Measurements from ENCODE around the gene TLR10. TPM values are rescaled to one million over a fixed set of nuclear protein-coding genes. Genes with fewer than 3 reads are reported as not detected.

The TLR10 gene
- total and polyA plus RNA-seq, 2 of the 13 experiments (the other 11 are each of a cell fraction or from before 2014, with no cell fraction given), result not detected

- Histone ChIP-seq H3K27me3 (ENCODE audit: control insufficient read depth in 1 of 2, insufficient read depth in 2 of 2, low read length in 2 of 2) (0 out of 5 replicates have a peak, but pooled peaks cover 0 to 1% of the 10 kb centered on the region in 2 experiments), H3K4me2 (ENCODE audit: low read depth, low read length) (no peak overlapping the region), H3K9ac (ENCODE audit: insufficient read depth, low read depth, low read length) (no peak overlapping the region), H3K27ac (ENCODE audit: extremely low read length, insufficient read depth, low read length) (no peak overlapping the region), H3K9me3 (ENCODE audit: low read length) (no peaks in the 10 kb centered on the region), H4K20me1 (ENCODE audit: insufficient read depth, low read length) (no peaks in the 10 kb centered on the region), H3K79me2 (ENCODE audit: insufficient read depth, low read length) (no peaks in the 10 kb centered on the region), H3K4me1 (ENCODE audit: insufficient read depth, low read length) (peaks cover 35% of the 10 kb centered on the region), H3K36me3 (replicated peaks in 1 of 2; ENCODE audit: control insufficient read depth in 1 of 2, insufficient read depth in 2 of 2, low read length in 2 of 2) (no peaks in the 10 kb centered on the region), H2AFZ (ENCODE audit: low read length) (no peak overlapping the region), H3K4me3 (replicated peaks in 1 of 3; ENCODE audit: insufficient read depth in 1 of 3, low read depth in 2 of 3, low read length in 3 of 3) (no peak overlapping the region)
- 73% methylated on average over 3 of the region's 3 CpGs for WGBS (ENCODE audit: low lambda C conversion rate)
- no peak for FAIRE-seq
- ChIA-PET CTCF (ENCODE audit: low intra/inter-chr PET ratio, low total read pairs) (no interaction called here), POLR2A (no interaction called here)
- in situ Hi-C loops (cut with HindIII; ENCODE audit: extremely low pct_ligation_motif_present, low pct_unique_long_range_greater_than_20kb) (loop anchor here (10.0 kb wide), 1 partner anchor 660 kb away; no protein-coding TSS in a partner anchor), intact Hi-C loops (cut with micrococcal nuclease; ENCODE audit: unreplicated experiment) (no loop called here)
- no peak for ATAC-seq
- no peak for DNase-seq (ENCODE audit: low spot score)
- BruUV-seq (replicated peaks), result no TSS peak
- no peak for TF ChIP-seq ZNF484 (CRISPR knock-in tag; IDR thresholded peaks at IDR 0.05; ENCODE audit: borderline replicate concordance, low read depth)
- TF ChIP-seq KLF16 (CRISPR knock-in tag; IDR thresholded peaks at IDR 0.05), result no peak
- TF ChIP-seq ZNF121 (CRISPR knock-in tag; IDR thresholded peaks at IDR 0.05), result no peak
- no peak for TF ChIP-seq ZBTB49 (CRISPR knock-in tag; IDR thresholded peaks at IDR 0.05; ENCODE audit: borderline replicate concordance)
- no peak for TF ChIP-seq ZSCAN21 (CRISPR knock-in tag; IDR thresholded peaks at IDR 0.05; ENCODE audit: borderline replicate concordance)
- no peak for TF ChIP-seq PHF8 (CRISPR knock-in tag; IDR thresholded peaks at IDR 0.05)
- TF ChIP-seq GPN1 (CRISPR knock-in tag; IDR thresholded peaks at IDR 0.05; ENCODE audit: borderline replicate concordance), result no peak
- TF ChIP-seq NBN (conservative IDR thresholded peaks at IDR 0.05), result no peak
- TF ChIP-seq DRAP1 (CRISPR knock-in tag; IDR thresholded peaks at IDR 0.05), result no peak
- no peak for TF ChIP-seq PPARG (CRISPR knock-in tag; conservative IDR thresholded peaks at IDR 0.05)
Measured at GRCh38 chr4:38724475-38724808, 58.3 kb downstream of the TLR10 start.
